ENCODE results near the gene VTN.

DNA sequence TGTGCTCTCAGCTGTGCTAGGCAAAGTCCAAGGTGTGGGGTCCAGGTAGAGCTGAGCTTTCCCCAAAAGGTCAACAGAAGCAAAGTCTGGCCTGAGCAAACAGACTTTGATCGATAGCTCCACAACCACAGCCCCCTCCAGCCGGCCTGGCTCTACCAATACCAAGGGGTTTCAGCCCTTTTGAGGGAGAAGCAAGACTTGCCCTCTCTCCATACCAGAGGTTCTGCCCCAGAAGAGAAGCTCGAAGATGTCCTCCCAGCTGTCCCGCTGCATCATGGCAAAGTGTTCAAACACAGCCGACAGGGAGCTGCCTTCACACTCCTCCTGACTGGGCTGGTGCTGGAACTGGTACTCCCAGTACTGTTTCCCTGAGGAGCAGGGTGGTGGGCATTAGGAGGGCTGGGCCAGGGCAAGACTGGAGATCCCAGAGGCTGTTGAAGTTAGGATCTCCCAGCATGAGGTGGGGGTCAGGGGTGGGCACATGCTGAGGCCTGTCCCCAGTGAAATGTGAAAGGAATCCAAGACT is 1.7 kb downstream of the VTN start:
- TF ChIP-seq, protein P1, sequence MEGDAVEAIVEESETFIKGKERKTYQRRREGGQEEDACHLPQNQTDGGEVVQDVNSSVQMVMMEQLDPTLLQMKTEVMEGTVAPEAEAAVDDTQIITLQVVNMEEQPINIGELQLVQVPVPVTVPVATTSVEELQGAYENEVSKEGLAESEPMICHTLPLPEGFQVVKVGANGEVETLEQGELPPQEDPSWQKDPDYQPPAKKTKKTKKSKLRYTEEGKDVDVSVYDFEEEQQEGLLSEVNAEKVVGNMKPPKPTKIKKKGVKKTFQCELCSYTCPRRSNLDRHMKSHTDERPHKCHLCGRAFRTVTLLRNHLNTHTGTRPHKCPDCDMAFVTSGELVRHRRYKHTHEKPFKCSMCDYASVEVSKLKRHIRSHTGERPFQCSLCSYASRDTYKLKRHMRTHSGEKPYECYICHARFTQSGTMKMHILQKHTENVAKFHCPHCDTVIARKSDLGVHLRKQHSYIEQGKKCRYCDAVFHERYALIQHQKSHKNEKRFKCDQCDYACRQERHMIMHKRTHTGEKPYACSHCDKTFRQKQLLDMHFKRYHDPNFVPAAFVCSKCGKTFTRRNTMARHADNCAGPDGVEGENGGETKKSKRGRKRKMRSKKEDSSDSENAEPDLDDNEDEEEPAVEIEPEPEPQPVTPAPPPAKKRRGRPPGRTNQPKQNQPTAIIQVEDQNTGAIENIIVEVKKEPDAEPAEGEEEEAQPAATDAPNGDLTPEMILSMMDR (conservative IDR thresholded peaks at IDR 0.05; ENCODE audit: low read depth in 2 of 2) = no peak
- TF ChIP-seq EZH2 (IDR thresholded peaks at IDR 0.05; ENCODE audit: low read depth, unreplicated experiment) = no peak
- TF ChIP-seq, protein P2, sequence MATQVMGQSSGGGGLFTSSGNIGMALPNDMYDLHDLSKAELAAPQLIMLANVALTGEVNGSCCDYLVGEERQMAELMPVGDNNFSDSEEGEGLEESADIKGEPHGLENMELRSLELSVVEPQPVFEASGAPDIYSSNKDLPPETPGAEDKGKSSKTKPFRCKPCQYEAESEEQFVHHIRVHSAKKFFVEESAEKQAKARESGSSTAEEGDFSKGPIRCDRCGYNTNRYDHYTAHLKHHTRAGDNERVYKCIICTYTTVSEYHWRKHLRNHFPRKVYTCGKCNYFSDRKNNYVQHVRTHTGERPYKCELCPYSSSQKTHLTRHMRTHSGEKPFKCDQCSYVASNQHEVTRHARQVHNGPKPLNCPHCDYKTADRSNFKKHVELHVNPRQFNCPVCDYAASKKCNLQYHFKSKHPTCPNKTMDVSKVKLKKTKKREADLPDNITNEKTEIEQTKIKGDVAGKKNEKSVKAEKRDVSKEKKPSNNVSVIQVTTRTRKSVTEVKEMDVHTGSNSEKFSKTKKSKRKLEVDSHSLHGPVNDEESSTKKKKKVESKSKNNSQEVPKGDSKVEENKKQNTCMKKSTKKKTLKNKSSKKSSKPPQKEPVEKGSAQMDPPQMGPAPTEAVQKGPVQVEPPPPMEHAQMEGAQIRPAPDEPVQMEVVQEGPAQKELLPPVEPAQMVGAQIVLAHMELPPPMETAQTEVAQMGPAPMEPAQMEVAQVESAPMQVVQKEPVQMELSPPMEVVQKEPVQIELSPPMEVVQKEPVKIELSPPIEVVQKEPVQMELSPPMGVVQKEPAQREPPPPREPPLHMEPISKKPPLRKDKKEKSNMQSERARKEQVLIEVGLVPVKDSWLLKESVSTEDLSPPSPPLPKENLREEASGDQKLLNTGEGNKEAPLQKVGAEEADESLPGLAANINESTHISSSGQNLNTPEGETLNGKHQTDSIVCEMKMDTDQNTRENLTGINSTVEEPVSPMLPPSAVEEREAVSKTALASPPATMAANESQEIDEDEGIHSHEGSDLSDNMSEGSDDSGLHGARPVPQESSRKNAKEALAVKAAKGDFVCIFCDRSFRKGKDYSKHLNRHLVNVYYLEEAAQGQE (IDR thresholded peaks at IDR 0.05; ENCODE audit: unreplicated experiment) = no peak

Data from GM23338 (cell line).